ENCODE results near the gene C18orf63.

GRCh38 chr18:74294526-74294925, 21.1 kb upstream of the C18orf63 start:
- TF ChIP-seq CTCF (tag by site-specific recombination; IDR thresholded peaks at IDR 0.05) (no peak), ZNF664 (tag by site-specific recombination; IDR thresholded peaks at IDR 0.05) (no peak), ZSCAN4 (tag by site-specific recombination; IDR thresholded peaks at IDR 0.05) (no peak), HOXA7 (CRISPR knock-in tag; IDR thresholded peaks at IDR 0.05; ENCODE audit: borderline replicate concordance) (no peak), ZNF791 (tag by site-specific recombination; IDR thresholded peaks at IDR 0.05) (no peak), TCF7L2 (IDR thresholded peaks at IDR 0.05; ENCODE audit: borderline replicate concordance, low read depth, low read length) (no peak), REST (tag by site-specific recombination; IDR thresholded peaks at IDR 0.05) (no peak), ZNF174 (tag by site-specific recombination; IDR thresholded peaks at IDR 0.05) (no peak), ZNF280D (tag by site-specific recombination; IDR thresholded peaks at IDR 0.05) (no peak), PRDM10 (tag by site-specific recombination; IDR thresholded peaks at IDR 0.05) (no peak), ZNF776 (tag by site-specific recombination; IDR thresholded peaks at IDR 0.05; ENCODE audit: borderline replicate concordance) (no peak)
- TF ChIP-seq, protein P1, sequence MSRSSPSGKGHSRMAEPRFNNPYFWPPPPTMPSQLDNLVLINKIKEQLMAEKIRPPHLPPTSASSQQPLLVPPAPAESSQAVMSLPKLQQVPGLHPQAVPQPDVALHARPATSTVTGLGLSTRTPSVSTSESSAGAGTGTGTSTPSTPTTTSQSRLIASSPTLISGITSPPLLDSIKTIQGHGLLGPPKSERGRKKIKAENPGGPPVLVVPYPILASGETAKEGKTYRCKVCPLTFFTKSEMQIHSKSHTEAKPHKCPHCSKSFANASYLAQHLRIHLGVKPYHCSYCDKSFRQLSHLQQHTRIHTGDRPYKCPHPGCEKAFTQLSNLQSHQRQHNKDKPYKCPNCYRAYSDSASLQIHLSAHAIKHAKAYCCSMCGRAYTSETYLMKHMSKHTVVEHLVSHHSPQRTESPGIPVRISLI (tag by site-specific recombination; IDR thresholded peaks at IDR 0.05) = no peak
- TF ChIP-seq, protein P2, sequence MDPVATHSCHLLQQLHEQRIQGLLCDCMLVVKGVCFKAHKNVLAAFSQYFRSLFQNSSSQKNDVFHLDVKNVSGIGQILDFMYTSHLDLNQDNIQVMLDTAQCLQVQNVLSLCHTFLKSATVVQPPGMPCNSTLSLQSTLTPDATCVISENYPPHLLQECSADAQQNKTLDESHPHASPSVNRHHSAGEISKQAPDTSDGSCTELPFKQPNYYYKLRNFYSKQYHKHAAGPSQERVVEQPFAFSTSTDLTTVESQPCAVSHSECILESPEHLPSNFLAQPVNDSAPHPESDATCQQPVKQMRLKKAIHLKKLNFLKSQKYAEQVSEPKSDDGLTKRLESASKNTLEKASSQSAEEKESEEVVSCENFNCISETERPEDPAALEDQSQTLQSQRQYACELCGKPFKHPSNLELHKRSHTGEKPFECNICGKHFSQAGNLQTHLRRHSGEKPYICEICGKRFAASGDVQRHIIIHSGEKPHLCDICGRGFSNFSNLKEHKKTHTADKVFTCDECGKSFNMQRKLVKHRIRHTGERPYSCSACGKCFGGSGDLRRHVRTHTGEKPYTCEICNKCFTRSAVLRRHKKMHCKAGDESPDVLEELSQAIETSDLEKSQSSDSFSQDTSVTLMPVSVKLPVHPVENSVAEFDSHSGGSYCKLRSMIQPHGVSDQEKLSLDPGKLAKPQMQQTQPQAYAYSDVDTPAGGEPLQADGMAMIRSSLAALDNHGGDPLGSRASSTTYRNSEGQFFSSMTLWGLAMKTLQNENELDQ (tag by site-specific recombination; IDR thresholded peaks at IDR 0.05; ENCODE audit: low read depth) = no peak
